ENCODE data around the gene RABGAP1L.

- TF ChIP-seq CTCF (optimal IDR thresholded peaks at IDR 0.05 in 1 of 3, IDR thresholded peaks at IDR 0.05 in 1 of 3, conservative IDR thresholded peaks at IDR 0.05 in 1 of 3; ENCODE audit: extremely low read depth in 1 of 3, insufficient read depth in 2 of 3, low read length in 3 of 3) (no peak), EZH2 (IDR thresholded peaks at IDR 0.05; ENCODE audit: low read length) (no peak)
These were observed 116.8 kb downstream of the RABGAP1L start for GRCh38 chr1:174276087-174276486.

Measured in keratinocyte (primary cell).